Measurements from ENCODE around the gene ASB6.

DNA sequence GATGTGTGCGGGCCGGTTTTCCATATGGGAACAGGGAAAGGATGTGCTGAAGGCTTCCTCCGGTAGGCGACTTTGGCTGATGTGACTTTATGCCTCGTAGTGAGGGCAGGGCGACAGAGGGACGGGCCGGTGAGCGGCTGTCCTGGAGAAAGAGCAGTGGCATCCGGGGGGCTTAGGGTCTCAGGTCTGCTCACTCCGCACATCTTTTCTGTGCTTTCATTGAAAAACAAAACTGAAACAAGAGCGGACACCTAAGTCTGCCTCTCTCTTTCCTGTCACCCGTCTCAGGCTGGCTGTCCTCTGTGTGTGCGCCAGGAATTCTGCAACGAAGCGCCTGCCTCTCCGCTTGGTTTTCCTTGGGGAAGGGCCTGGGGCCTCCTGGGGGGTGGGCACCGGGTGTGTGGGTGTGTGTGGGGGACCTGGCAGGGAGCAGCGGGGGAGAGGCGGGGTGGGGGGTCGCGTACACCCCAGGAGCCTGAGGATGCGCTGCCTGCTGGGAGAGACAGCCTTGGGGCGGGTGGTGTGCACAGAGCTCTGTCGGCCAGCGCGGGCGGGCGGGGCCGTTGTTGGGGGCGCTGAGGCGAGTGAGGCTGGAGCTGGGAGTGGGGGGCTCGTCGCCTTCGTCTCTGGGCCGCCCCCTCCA is 22.9 kb upstream of the ASB6 start:
- TF ChIP-seq, protein P1, sequence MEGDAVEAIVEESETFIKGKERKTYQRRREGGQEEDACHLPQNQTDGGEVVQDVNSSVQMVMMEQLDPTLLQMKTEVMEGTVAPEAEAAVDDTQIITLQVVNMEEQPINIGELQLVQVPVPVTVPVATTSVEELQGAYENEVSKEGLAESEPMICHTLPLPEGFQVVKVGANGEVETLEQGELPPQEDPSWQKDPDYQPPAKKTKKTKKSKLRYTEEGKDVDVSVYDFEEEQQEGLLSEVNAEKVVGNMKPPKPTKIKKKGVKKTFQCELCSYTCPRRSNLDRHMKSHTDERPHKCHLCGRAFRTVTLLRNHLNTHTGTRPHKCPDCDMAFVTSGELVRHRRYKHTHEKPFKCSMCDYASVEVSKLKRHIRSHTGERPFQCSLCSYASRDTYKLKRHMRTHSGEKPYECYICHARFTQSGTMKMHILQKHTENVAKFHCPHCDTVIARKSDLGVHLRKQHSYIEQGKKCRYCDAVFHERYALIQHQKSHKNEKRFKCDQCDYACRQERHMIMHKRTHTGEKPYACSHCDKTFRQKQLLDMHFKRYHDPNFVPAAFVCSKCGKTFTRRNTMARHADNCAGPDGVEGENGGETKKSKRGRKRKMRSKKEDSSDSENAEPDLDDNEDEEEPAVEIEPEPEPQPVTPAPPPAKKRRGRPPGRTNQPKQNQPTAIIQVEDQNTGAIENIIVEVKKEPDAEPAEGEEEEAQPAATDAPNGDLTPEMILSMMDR (conservative IDR thresholded peaks at IDR 0.05; ENCODE audit: low read length), result no peak
- TF ChIP-seq EZH2phosphoT487 (IDR thresholded peaks at IDR 0.05; ENCODE audit: borderline replicate concordance), result no peak

Data from Loucy (cell line).